PC-9 (cell line): ENCODE results near the gene AKT1. TPM values are rescaled to one million over a fixed set of nuclear protein-coding genes. Genes with fewer than 3 reads are reported as not detected.

ENCODE experiments used
- BruUV-seq: library from RNA; stranded (reverse); fragments of 400-500 nt; replicated peaks from 2 replicates; lab custom pipeline; 2021; lab: Mats Ljungman, UMichigan
- CTCF ChIA-PET: fragments of 300-600 bp; sonication (Branson Sonifier 250); formaldehyde crosslinking; loops from one replicate; lab custom pipeline; 2022; ENCODE audit warnings: antibody characterized with exemption; lab: Charles Lee
- POLR2A ChIA-PET: fragments of 300-600 bp; sonication (Branson Sonifier 250); formaldehyde crosslinking; loops from one replicate; lab custom pipeline; 2022; ENCODE audit warnings: antibody characterized with exemption; ENCODE audit not compliant: unreplicated experiment; lab: Charles Lee
- DNase-seq, 2 experiments: peaks; one replicate each; pipeline versions ENCODE4 v3.0.0 to v3.0.0-alpha.2; 2015 to 2022; ENCODE audit warnings: mixed read lengths in 1 of 2
- H2AFZ ChIP-seq: fragments of 200-600 bp; sonication (generic); 2 replicates; pipeline ENCODE4 v1.8.1; 2017; ENCODE audit warnings: antibody characterized with exemption
- H3F3A ChIP-seq: fragments of 200-600 bp; sonication (generic); 2 replicates; pipeline ENCODE4 v1.8.1; 2017; ENCODE audit warnings: antibody characterized with exemption, mild to moderate bottlenecking, low read depth; ENCODE audit not compliant: insufficient read depth
- H3K27ac ChIP-seq: fragments of 200-600 bp; sonication (generic); 2 replicates; pipeline ENCODE4 v1.6.1; 2016; ENCODE audit warnings: mixed run types
- H3K27me3 ChIP-seq: fragments of 200-600 bp; sonication (generic); 2 replicates; pipeline ENCODE4 v1.6.1; 2016; ENCODE audit warnings: low read depth, mixed run types; ENCODE audit not compliant: insufficient read depth
- H3K36me3 ChIP-seq: fragments of 200-600 bp; sonication (generic); 2 replicates; pipeline ENCODE4 v1.6.1; 2016; ENCODE audit warnings: low read depth, mixed run types
- H3K4me1 ChIP-seq: fragments of 200-600 bp; sonication (generic); replicated peaks from 2 replicates; pipeline ENCODE4 v1.6.1; 2016; ENCODE audit warnings: mixed run types; ENCODE audit not compliant: insufficient read depth
- H3K4me2 ChIP-seq: fragments of 200-600 bp; sonication (generic); 2 replicates; pipeline ENCODE4 v1.6.1; 2017; ENCODE audit warnings: mixed run types
- H3K4me3 ChIP-seq: fragments of 200-600 bp; sonication (generic); 2 replicates; pipeline ENCODE4 v1.6.1; 2016; ENCODE audit warnings: mixed run types
- H3K79me2 ChIP-seq: fragments of 200-600 bp; sonication (generic); 2 replicates; pipeline ENCODE4 v1.6.1; 2017; ENCODE audit warnings: low read depth, mixed run types
- H3K9me2 ChIP-seq: fragments of 200-600 bp; sonication (generic); 2 replicates; pipeline ENCODE4 v1.8.1; 2017; ENCODE audit warnings: mild to moderate bottlenecking; ENCODE audit not compliant: insufficient read depth
- H3K9me3 ChIP-seq: fragments of 200-600 bp; sonication (generic); 2 replicates; pipeline ENCODE4 v1.8.1; 2016; ENCODE audit warnings: low read depth; ENCODE audit not compliant: insufficient read depth
- H4K20me1 ChIP-seq: fragments of 200-600 bp; sonication (generic); 2 replicates; pipeline ENCODE4 v1.8.1; 2017; ENCODE audit not compliant: insufficient read depth
- EZH2 ChIP-seq: fragments of 200-600 bp; sonication (generic); IDR thresholded peaks from 2 replicates; pipeline ENCODE4 v1.8.0; 2017; ENCODE audit warnings: antibody characterized with exemption, low read depth
- intact Hi-C: fragments of 100-400 bp; cut with micrococcal nuclease; formaldehyde crosslinking; loops from one replicate; pipeline ENCODE4 v1.10.0; 2022; ENCODE audit not compliant: unreplicated experiment
- total RNA-seq: library from RNA; stranded (reverse); gene quantifications from 2 replicates; pipeline ENCODE4 v1.2.3, GENCODE V29; 2021
- TF ChIP-seq, protein P1 (sequence below): fragments of 200-600 bp; sonication (generic); conservative IDR thresholded peaks from 2 replicates; pipeline ENCODE4 v1.6.1; 2017; ENCODE audit warnings: mixed run types, antibody characterized with exemption, mild to moderate bottlenecking, moderate library complexity

Gene AKT1
- total RNA-seq, 1 experiment from 2014 or later = 107 TPM

GRCh38 chr14:104742586-104743455, 52.7 kb downstream of the AKT1 start:
- no peak for TF ChIP-seq EZH2
- TF ChIP-seq, protein P1, sequence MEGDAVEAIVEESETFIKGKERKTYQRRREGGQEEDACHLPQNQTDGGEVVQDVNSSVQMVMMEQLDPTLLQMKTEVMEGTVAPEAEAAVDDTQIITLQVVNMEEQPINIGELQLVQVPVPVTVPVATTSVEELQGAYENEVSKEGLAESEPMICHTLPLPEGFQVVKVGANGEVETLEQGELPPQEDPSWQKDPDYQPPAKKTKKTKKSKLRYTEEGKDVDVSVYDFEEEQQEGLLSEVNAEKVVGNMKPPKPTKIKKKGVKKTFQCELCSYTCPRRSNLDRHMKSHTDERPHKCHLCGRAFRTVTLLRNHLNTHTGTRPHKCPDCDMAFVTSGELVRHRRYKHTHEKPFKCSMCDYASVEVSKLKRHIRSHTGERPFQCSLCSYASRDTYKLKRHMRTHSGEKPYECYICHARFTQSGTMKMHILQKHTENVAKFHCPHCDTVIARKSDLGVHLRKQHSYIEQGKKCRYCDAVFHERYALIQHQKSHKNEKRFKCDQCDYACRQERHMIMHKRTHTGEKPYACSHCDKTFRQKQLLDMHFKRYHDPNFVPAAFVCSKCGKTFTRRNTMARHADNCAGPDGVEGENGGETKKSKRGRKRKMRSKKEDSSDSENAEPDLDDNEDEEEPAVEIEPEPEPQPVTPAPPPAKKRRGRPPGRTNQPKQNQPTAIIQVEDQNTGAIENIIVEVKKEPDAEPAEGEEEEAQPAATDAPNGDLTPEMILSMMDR = no peak
- no peak overlapping the region for H2AFZ ChIP-seq
- H3K4me3 ChIP-seq = no peak overlapping the region
- H3K9me2 ChIP-seq = no peaks in the 10 kb centered on the region
- no peaks in the 10 kb centered on the region for H3K36me3 ChIP-seq
- no peaks in the 10 kb centered on the region for H4K20me1 ChIP-seq
- H3K79me2 ChIP-seq = no peaks in the 10 kb centered on the region
- no TSS peak for BruUV-seq
- H3K9me3 ChIP-seq = no peaks in the 10 kb centered on the region
- ChIA-PET CTCF (no interaction called here), POLR2A (no interaction called here)
- no peak overlapping the region for H3K27ac ChIP-seq
- H3K4me2 ChIP-seq = no peak overlapping the region
- no peak for DNase-seq
- no peaks in the 10 kb centered on the region for H3K4me1 ChIP-seq
- H3K27me3 ChIP-seq = peaks cover 3% of the 10 kb centered on the region; the same call in 1 of the 2 replicates
- intact Hi-C loops = no loop called here
- no peaks in the 10 kb centered on the region for H3F3A ChIP-seq

DNA sequence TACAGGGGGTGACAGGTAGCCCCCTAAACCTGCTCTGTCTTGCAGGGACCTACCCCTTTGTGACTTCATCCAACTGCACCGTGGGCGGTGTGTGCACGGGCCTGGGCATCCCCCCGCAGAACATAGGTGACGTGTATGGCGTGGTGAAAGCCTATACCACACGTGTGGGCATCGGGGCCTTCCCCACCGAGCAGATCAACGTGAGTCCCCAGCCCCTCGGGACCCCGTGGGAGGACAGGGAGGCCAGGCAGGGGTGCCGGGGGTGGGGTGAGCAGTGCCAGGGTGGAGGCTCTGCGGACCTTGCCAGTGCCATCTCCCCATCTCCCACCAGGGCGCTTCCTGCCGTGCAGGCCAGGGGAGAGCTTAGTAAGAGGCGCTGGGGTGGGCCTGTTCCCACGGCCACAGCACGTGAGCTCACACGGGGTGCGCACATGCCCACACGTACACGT, 53.7 kb downstream of the AKT1 start:
- BruUV-seq = no TSS peak
- POLR2A ChIA-PET = no interaction called here

GRCh38 chr14:104741108-104741802, 54.3 kb downstream of the AKT1 start:
- Histone ChIP-seq H3K4me3 (no peak overlapping the region), H3K4me2 (no peak overlapping the region), H3K4me1 (no peaks in the 10 kb centered on the region), H4K20me1 (no peaks in the 10 kb centered on the region), H3K9me2 (no peaks in the 10 kb centered on the region), H3K36me3 (no peaks in the 10 kb centered on the region), H3K27ac (no peak overlapping the region), H3K9me3 (no peaks in the 10 kb centered on the region), H3K27me3 (peaks cover 3% of the 10 kb centered on the region; the same call in 1 of the 2 replicates), H3F3A (no peaks in the 10 kb centered on the region), H2AFZ (no peak overlapping the region), H3K79me2 (no peaks in the 10 kb centered on the region)
- ChIA-PET CTCF (no interaction called here), POLR2A (no interaction called here)
- no TSS peak for BruUV-seq
- DNase-seq = no peak
- intact Hi-C loops = no loop called here
- TF ChIP-seq, protein P1 = no peak
- TF ChIP-seq EZH2 = no peak

More for the DNA sequence above, 53.7 kb downstream of the AKT1 start:
- no peaks in the 10 kb centered on the region for H3F3A ChIP-seq
- no peaks in the 10 kb centered on the region for H3K9me3 ChIP-seq
- peaks cover 3% of the 10 kb centered on the region; the same call in 1 of the 2 replicates for H3K27me3 ChIP-seq
- TF ChIP-seq, protein P1 = no peak
- no peak for TF ChIP-seq EZH2
- H3K4me3 ChIP-seq = no peak overlapping the region
- no peak overlapping the region for H3K4me2 ChIP-seq
- no peaks in the 10 kb centered on the region for H3K4me1 ChIP-seq
- no peaks in the 10 kb centered on the region for H3K9me2 ChIP-seq
- CTCF ChIA-PET = no interaction called here
- no peak for DNase-seq
- no peaks in the 10 kb centered on the region for H3K79me2 ChIP-seq
- H4K20me1 ChIP-seq = no peaks in the 10 kb centered on the region
- no peak overlapping the region for H2AFZ ChIP-seq
- intact Hi-C loops = no loop called here
- H3K36me3 ChIP-seq = no peaks in the 10 kb centered on the region
- no peak overlapping the region for H3K27ac ChIP-seq
